HepG2 (cell line): ENCODE results near the gene EMILIN1. TPM values are rescaled to one million over a fixed set of nuclear protein-coding genes. Genes with fewer than 3 reads are reported as not detected.
A peak's percentile ranks its signal among the peaks of the same experiment; 100 is the strongest.

Experiments
- ATAC-seq: fragments of 200-7000 bp; cut with Tn5 transposase; 3 replicates; pipeline ENCODE4 v1.9.1; 2020; ENCODE audit warnings: mild to moderate bottlenecking, moderate library complexity
- BruUV-seq: library from RNA; stranded (reverse); fragments of 400-500 nt; replicated peaks from 2 replicates; lab custom pipeline; 2021; lab: Mats Ljungman, UMichigan
- CTCF ChIA-PET: fragments of 300-600 bp; formaldehyde crosslinking; extraction: SDS; loops from one replicate; lab custom pipeline; 2021; ENCODE audit warnings: low total read pairs, inconsistent platforms, low intra/inter-chr PET ratio; lab: Yijun Ruan, JAX
- POLR2A ChIA-PET: fragments of 350-600 bp; sonication (Branson Sonifier 250); formaldehyde crosslinking; loops from one replicate; lab custom pipeline; 2020; ENCODE audit warnings: antibody characterized with exemption, inconsistent platforms; lab: Yijun Ruan, JAX
- DNase-seq: peaks from one replicate; pipeline ENCODE4 v3.0.0-alpha.2; 2015; ENCODE audit warnings: low spot score
- FAIRE-seq: peaks from 3 replicates; lab custom pipeline; 2011; peaks lifted over from hg19 to GRCh38; lab: Jason Lieb, UNC
- H2AFZ ChIP-seq: one replicate; pipeline ENCODE4 v1.6.1; 2011; ENCODE audit warnings: low read length, inconsistent platforms
- H3K27ac ChIP-seq: fragments of 300-600 bp; 3 replicates; pipeline ENCODE4 v1.8.0; 2011; ENCODE audit warnings: mixed run types, mild to moderate bottlenecking, mixed read lengths, low read length, inconsistent platforms; ENCODE audit not compliant: insufficient read depth; ENCODE audit errors: extremely low read length
- H3K27me3 ChIP-seq, 2 experiments: fragments of 200-600 bp in 1 of 2; 2 replicates in 1 of 2; 3 replicates in 1 of 2; pipeline versions ENCODE4 v1.6.0 to v1.8.0; 2011; ENCODE audit warnings: low read length in 2 of 2, mild to moderate bottlenecking in 2 of 2, moderate library complexity in 2 of 2, inconsistent platforms in 1 of 2; ENCODE audit not compliant: insufficient read depth in 2 of 2, control insufficient read depth in 1 of 2
- H3K36me3 ChIP-seq, 2 experiments: fragments of 200-600 bp in 1 of 2; replicated peaks in 1 of 2; 2 replicates in 1 of 2; 3 replicates in 1 of 2; pipeline versions ENCODE4 v1.5.1 to v1.8.0; 2011; ENCODE audit warnings: low read length in 2 of 2, inconsistent platforms in 1 of 2; ENCODE audit not compliant: insufficient read depth in 2 of 2, control insufficient read depth in 1 of 2
- H3K4me1 ChIP-seq: 2 replicates; pipeline ENCODE4 v1.5.1; 2012; ENCODE audit warnings: low read length, inconsistent platforms; ENCODE audit not compliant: insufficient read depth
- H3K4me2 ChIP-seq: 2 replicates; pipeline ENCODE4 v1.6.0; 2011; ENCODE audit warnings: low read depth, low read length, inconsistent platforms
- H3K4me3 ChIP-seq, 3 experiments: fragments of 200-600 bp in 1 of 3; sonication (generic), shearing (Covaris generic) in 1 of 3; replicated peaks in 1 of 3; 2 replicates each; pipeline ENCODE4 v1.5.1; 2011 to 2016; ENCODE audit warnings: low read length in 3 of 3, inconsistent platforms in 2 of 3, low read depth in 2 of 3, mild to moderate bottlenecking in 2 of 3, control low read depth in 1 of 3, mixed read lengths in 1 of 3; ENCODE audit not compliant: insufficient read depth in 1 of 3
- H3K79me2 ChIP-seq: one replicate; pipeline ENCODE4 v1.6.1; 2011; ENCODE audit warnings: low read length, inconsistent platforms; ENCODE audit not compliant: insufficient read depth
- H3K9ac ChIP-seq: 2 replicates; pipeline ENCODE4 v1.6.0; 2011; ENCODE audit warnings: mild to moderate bottlenecking, low read depth, low read length, inconsistent platforms; ENCODE audit not compliant: insufficient read depth
- H3K9me3 ChIP-seq: 2 replicates; pipeline ENCODE4 v1.5.1; 2012; ENCODE audit warnings: mild to moderate bottlenecking, low read length
- H4K20me1 ChIP-seq: 2 replicates; pipeline ENCODE4 v1.6.0; 2011; ENCODE audit warnings: inconsistent platforms, mild to moderate bottlenecking, low read length, moderate library complexity; ENCODE audit not compliant: insufficient read depth
- ARNT2 ChIP-seq: sonication (generic); formaldehyde crosslinking; IDR thresholded peaks from 2 replicates; pipeline ENCODE4 v1.8.0; 2022; ENCODE audit warnings: mild to moderate bottlenecking, low read depth, missing genetic modification reagents, moderate library complexity
- CEBPB ChIP-seq: IDR thresholded peaks from 2 replicates; pipeline ENCODE4 v1.6.1; 2011; ENCODE audit warnings: low read depth, low read length, improper control_type of control experiment, borderline replicate concordance
- HOXA9 ChIP-seq: sonication (generic); formaldehyde crosslinking; IDR thresholded peaks from 2 replicates; pipeline ENCODE4 v1.8.1; 2022; ENCODE audit warnings: missing genetic modification reagents, mild to moderate bottlenecking, moderate library complexity, borderline replicate concordance
- KLF9 ChIP-seq: IDR thresholded peaks from 2 replicates; pipeline ENCODE4 v1.6.1; 2016; ENCODE audit warnings: low read depth
- KMT2B ChIP-seq: IDR thresholded peaks from 2 replicates; pipeline ENCODE4 v1.6.1; 2016; ENCODE audit warnings: missing genetic modification reagents, missing compliant biosample characterization
- MTA1 ChIP-seq: sonication (generic); formaldehyde crosslinking; IDR thresholded peaks from 2 replicates; pipeline ENCODE4 v1.4.0; 2020; ENCODE audit warnings: missing genetic modification reagents, mild to moderate bottlenecking, borderline replicate concordance
- MTF2 ChIP-seq: sonication (generic); formaldehyde crosslinking; IDR thresholded peaks from 2 replicates; pipeline ENCODE4 v1.5.0; 2020; ENCODE audit warnings: missing genetic modification reagents, borderline replicate concordance
- MXD3 ChIP-seq: IDR thresholded peaks from 2 replicates; pipeline ENCODE4 v1.6.1; 2016; ENCODE audit warnings: mild to moderate bottlenecking, missing biosample characterization, missing genetic modification reagents
- RBM22 ChIP-seq: fragments of 200-400 bp; formaldehyde crosslinking; optimal IDR thresholded peaks from 2 replicates; pipeline ENCODE3; 2017; ENCODE audit warnings: mild to moderate bottlenecking, low read length, moderate library complexity
- SIX1 ChIP-seq: sonication (generic); formaldehyde crosslinking; IDR thresholded peaks from 2 replicates; pipeline ENCODE4 v1.4.0; 2020; ENCODE audit warnings: missing genetic modification reagents, borderline replicate concordance
- ZNF230 ChIP-seq: sonication (generic); formaldehyde crosslinking; IDR thresholded peaks from 2 replicates; pipeline ENCODE4 v1.4.0; 2020; ENCODE audit warnings: mild to moderate bottlenecking, missing genetic modification reagents
- ZNF501 ChIP-seq: sonication (generic); formaldehyde crosslinking; IDR thresholded peaks from 2 replicates; pipeline ENCODE4 v1.5.1; 2020; ENCODE audit warnings: mild to moderate bottlenecking, moderate library complexity, missing genetic modification reagents
- ZNF550 ChIP-seq: sonication (generic); formaldehyde crosslinking; IDR thresholded peaks from 2 replicates; pipeline ENCODE4 v1.4.0; 2020; ENCODE audit warnings: mild to moderate bottlenecking, missing genetic modification reagents, borderline replicate concordance
- ZNF639 ChIP-seq: conservative IDR thresholded peaks from 2 replicates; pipeline ENCODE4 v1.6.1; 2018; ENCODE audit warnings: missing genetic modification reagents
- ZNF749 ChIP-seq: sonication (generic); formaldehyde crosslinking; IDR thresholded peaks from 2 replicates; pipeline ENCODE4 v1.8.0; 2022; ENCODE audit warnings: mild to moderate bottlenecking, missing genetic modification reagents, moderate library complexity, borderline replicate concordance
- ZNF772 ChIP-seq: sonication (generic); formaldehyde crosslinking; IDR thresholded peaks from 2 replicates; pipeline ENCODE4 v1.5.0; 2020; ENCODE audit warnings: mild to moderate bottlenecking, missing genetic modification reagents
- ZNF790 ChIP-seq: sonication (generic); formaldehyde crosslinking; IDR thresholded peaks from 2 replicates; pipeline ENCODE4 v1.8.0; 2022; ENCODE audit warnings: missing genetic modification reagents, mild to moderate bottlenecking, borderline replicate concordance
- ZNF839 ChIP-seq: sonication (generic); formaldehyde crosslinking; IDR thresholded peaks from 2 replicates; pipeline ENCODE4 v1.4.0; 2020; ENCODE audit warnings: missing genetic modification reagents, mild to moderate bottlenecking, borderline replicate concordance
- ZSCAN5A ChIP-seq: sonication (generic); formaldehyde crosslinking; IDR thresholded peaks from 2 replicates; pipeline ENCODE4 v1.8.0; 2022; ENCODE audit warnings: mild to moderate bottlenecking, missing genetic modification reagents, borderline replicate concordance
- WGBS: methylation state at CpG from one replicate; pipeline ENCODE4 v1.1.6; 2017; ENCODE audit warnings: low lambda C conversion rate; 5-methylcytosine and 5-hydroxymethylcytosine counted together
- in situ Hi-C: cut with HindIII; loops from 2 replicates; pipeline ENCODE4 v1.10.0; 2017; ENCODE audit warnings: low pct_unique_long_range_greater_than_20kb; ENCODE audit not compliant: extremely low pct_ligation_motif_present
- intact Hi-C: fragments of 100-400 bp; cut with micrococcal nuclease; formaldehyde crosslinking; loops from one replicate; pipeline ENCODE4 v1.10.0; 2022; ENCODE audit not compliant: unreplicated experiment
- polyA plus RNA-seq, 8 experiments: library from polyadenylated mRNA; depleted of rRNA in 3 of 8; stranded (reverse) in 7 of 8; unstranded in 1 of 8; fragments of >200 nt; fragmentation: Illumina TruSeq in 4 of 8; extraction: Trizol in 4 of 8; gene quantifications; 2 replicates each; pipeline versions ENCODE4 v1.2.1 to v1.2.3, GENCODE V29; 2011 to 2016; ENCODE audit warnings: low read depth in 4 of 8, missing spikeins in 1 of 8, mixed read lengths in 1 of 8; ENCODE audit not compliant: insufficient read depth in 1 of 8
- total RNA-seq, 5 experiments: library from RNA; depleted of rRNA; stranded (reverse); fragments of >200 nt; fragmentation: Illumina TruSeq; extraction: Trizol; gene quantifications; 2 replicates each; pipeline ENCODE4 v1.2.3, GENCODE V29; 2016; ENCODE audit warnings: low read depth in 1 of 5

The EMILIN1 gene
- total and polyA plus RNA-seq, 2 of the 13 experiments (the other 11 are each of a cell fraction or from before 2014, with no cell fraction given) = 8.1 to 9.7 TPM

- TF ChIP-seq ZNF639 (CRISPR knock-in tag) (no peak), ZNF501 (CRISPR knock-in tag) (0 out of 2 replicates have a peak, but pooled peaks have one; percentile 6), ARNT2 (CRISPR knock-in tag) (0 out of 2 replicates have a peak, but pooled peaks have one; percentile 10)
- TF ChIP-seq, all 625 proteins: peak for 38
These were observed 16.1 kb downstream of the EMILIN1 start (continued) for GRCh38 chr2:27094353-27094984.

GRCh38 chr2:27095427-27095744 is 17.0 kb downstream of the EMILIN1 start:
- in situ Hi-C loops (loop anchor here (5.0 kb wide), 2 partner anchors 102 to 187 kb away; partner anchors contain the start of gene TRIM54), intact Hi-C loops (loop anchor here (5.0 kb wide), 2 partner anchors 117 to 197 kb away; partner anchors contain the start of genes ATRAID and SLC5A6)
- ChIA-PET POLR2A (interaction anchor here (0.8 to 4.5 kb wide), 20 partner anchors 9 to 198 kb away, joined by 3 to 40 read pairs (median 4); partner anchors contain the start of genes ABHD1, AGBL5, KHK and OST4), CTCF (interaction anchor here (1.6 kb wide), 1 partner anchor 185 kb away, joined by 5 read pairs; no protein-coding TSS in a partner anchor)
- H3K4me1 ChIP-seq = peaks cover 68% of the 10 kb centered on the region
- H3K4me2 ChIP-seq = peak overlapping the region; percentile 96
- ATAC-seq = no peak
- H3K27me3 ChIP-seq = no peaks in the 10 kb centered on the region
- no TSS peak for BruUV-seq
- H3K36me3 ChIP-seq = peaks cover 4 to 42% of the 10 kb centered on the region in 2 experiments
- peak overlapping the region in 1 of 3 experiments; percentile 61; a peak in 2 of 6 replicates for H3K4me3 ChIP-seq
- H3K27ac ChIP-seq = peak overlapping the region; percentile 97
- no peak for DNase-seq
- H3K9me3 ChIP-seq = no peaks in the 10 kb centered on the region
- no peaks in the 10 kb centered on the region for H4K20me1 ChIP-seq
- no peak for FAIRE-seq
- no peak overlapping the region for H2AFZ ChIP-seq
- 0% methylated on average over 2 of the region's 2 CpGs for WGBS
- H3K79me2 ChIP-seq = peaks cover 30% of the 10 kb centered on the region
- peak overlapping the region; percentile 79 for H3K9ac ChIP-seq
- TF ChIP-seq ZNF790 (CRISPR knock-in tag) (peak; percentile 78; the same call in 1 of the 2 replicates), CEBPB (no peak), ZNF749 (CRISPR knock-in tag) (no peak), ZNF550 (CRISPR knock-in tag) (peak; percentile 97; the same call in 1 of the 2 replicates), ZNF772 (CRISPR knock-in tag) (no peak), MTF2 (0 out of 2 replicates have a peak, but pooled peaks have one; percentile 46), ZSCAN5A (no peak), KLF9 (CRISPR knock-in tag) (no peak), KMT2B (CRISPR knock-in tag) (no peak), MTA1 (CRISPR knock-in tag) (no peak), HOXA9 (CRISPR knock-in tag) (0 out of 2 replicates have a peak, but pooled peaks have one; percentile 2), MXD3 (CRISPR knock-in tag) (0 out of 2 replicates have a peak, but pooled peaks have one; percentile 15), RBM22 (peak; percentile 12), ZNF839 (0 out of 2 replicates have a peak, but pooled peaks have one; percentile 29), ZNF230 (CRISPR knock-in tag) (no peak), SIX1 (CRISPR knock-in tag) (no peak)
